HG03565 (cell line): Measurements from ENCODE around the gene ERCC8.
"Not testable (repeated sequence)": the region's sequence is repeated elsewhere in the genome, so short reads cannot be mapped to it uniquely, and the experiment has no call there.

Source experiments
- ATAC-seq: cut with Tn5 transposase; IDR thresholded peaks from one replicate; pipeline ENCODE4 v1.9.1; 2021; ENCODE audit warnings: mild to moderate bottlenecking, moderate library complexity; ENCODE audit not compliant: unreplicated experiment

The ERCC8 gene, protein sequence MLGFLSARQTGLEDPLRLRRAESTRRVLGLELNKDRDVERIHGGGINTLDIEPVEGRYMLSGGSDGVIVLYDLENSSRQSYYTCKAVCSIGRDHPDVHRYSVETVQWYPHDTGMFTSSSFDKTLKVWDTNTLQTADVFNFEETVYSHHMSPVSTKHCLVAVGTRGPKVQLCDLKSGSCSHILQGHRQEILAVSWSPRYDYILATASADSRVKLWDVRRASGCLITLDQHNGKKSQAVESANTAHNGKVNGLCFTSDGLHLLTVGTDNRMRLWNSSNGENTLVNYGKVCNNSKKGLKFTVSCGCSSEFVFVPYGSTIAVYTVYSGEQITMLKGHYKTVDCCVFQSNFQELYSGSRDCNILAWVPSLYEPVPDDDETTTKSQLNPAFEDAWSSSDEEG

DNA sequence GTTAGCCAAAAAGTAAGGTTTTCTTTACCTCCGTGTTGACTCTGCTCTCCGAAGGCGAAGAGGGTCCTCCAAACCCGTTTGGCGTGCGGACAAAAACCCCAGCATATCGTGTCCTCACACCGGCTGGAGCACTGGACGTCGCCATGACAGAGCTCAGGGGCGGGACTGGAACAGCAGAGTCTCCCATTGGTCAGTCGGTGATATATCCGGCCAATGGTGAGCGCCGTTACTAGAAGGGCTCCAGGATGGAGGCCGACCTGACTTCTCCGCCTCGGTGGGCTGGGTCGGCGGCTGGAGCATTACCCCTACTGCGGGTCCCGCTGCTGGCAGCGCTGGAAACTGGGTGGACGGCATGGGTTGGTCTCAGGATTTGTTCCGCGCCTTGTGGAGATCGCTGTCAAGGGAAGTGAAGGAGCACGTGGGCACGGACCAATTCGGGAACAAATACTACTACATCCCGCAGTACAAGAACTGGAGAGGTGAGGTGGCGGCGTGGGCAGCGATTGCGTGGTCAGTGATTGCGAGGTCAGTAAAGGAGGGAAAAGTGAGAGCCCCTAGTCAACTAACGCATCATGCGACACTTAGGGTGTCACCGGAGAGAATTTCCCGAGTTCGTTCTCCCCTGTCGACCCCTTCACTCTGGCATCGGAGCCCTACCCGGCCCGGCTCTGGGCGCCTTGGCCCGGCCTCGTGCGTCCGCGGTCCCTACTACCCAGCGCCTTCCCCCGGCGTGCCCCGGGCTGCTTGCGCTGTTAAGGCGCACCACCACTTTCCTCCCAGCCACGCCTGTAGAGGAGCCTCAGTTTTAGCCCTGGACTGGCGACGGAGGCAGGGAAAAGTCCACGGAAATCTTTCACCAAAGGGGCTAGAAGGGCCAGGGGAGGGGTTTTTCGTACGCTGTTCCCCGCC is at the start of gene ERCC8, which contains the start of gene NDUFAF2:
TSS of gene ERCC8 (minus strand) at position 167 of the 909 bp plus-strand sequence. CDS start at position 105, 62 bp downstream.
TSS of gene NDUFAF2 (plus strand) at position 302 of the 909 bp plus-strand sequence. CDS start at position 353, 51 bp downstream.
- peak; percentile 99 for ATAC-seq

DNA sequence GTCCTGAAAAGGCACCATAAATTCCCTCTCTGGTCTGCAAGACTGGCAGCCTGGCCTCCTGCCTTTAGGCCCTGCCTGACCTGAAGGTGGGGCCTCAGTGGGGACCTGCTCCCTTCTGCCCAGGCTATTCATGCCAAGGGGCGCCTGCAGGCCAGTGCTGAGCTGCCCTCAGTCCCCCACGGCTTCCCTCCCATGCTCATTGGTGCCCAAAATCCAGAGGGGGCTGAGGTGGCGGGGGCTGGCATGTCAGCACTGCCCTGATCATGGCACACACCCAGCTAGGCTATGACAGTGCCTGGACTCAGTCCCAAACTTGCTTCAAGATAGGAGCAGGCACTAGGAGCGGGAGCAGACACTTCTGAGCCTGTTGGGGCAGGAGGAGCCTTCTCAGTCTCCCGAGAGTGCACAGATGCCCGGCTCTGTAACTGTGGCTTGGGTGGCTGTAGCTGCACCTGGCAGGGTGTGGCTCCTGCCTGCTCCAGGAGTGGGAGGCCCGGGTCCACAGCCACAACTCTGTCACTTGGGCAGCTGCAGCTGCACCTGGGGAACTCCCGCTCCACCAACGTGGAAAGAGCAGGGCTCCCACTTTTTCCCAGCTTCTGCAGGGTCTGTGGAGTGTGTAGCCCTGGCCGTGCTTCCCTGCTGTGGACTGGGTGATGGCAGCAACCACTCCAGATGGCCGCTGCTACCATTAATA is 49.2 kb upstream of the ERCC8 start:
- no peak for ATAC-seq

DNA sequence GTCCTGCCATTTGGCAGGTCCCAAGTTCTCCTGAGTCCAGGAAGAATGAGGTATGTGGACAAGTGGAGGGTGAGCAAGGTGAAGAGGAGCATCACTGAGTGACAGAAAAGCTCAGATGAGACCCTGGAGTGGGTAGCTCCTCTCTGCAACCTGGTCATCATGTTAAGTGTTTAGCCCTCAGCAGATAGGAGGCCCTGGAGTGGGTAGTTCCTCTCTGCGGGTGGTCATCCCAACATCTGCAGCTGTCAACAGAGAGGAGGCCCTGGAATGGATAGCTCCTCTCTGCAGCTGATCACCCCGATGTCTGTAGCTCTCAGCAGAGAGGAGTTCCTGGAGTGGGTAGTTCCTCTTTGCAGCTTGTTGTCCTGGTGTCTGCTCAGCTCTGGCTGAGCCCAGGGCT is 48.6 kb upstream of the ERCC8 start:
- no peak for ATAC-seq

DNA sequence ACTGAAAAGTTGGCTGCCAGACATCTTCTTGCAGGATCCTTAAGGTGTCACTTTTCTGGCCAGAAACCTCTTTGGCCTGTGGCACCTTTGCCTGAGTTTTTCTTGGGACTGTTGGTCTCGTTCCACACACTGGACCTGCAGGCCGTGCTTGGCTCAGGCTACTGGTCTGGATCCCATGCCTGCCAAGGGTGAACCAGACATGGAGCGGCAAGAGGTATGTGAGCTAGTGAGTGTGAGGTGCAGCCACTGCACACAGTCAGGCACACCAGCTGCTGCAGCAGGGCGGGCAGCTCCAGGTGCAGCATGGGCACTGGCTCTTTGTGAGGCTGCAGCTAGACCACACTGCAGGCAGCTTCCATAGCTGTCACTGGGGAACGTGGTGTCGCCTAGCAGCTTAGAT is 48.0 kb upstream of the ERCC8 start:
- no peak for ATAC-seq

DNA sequence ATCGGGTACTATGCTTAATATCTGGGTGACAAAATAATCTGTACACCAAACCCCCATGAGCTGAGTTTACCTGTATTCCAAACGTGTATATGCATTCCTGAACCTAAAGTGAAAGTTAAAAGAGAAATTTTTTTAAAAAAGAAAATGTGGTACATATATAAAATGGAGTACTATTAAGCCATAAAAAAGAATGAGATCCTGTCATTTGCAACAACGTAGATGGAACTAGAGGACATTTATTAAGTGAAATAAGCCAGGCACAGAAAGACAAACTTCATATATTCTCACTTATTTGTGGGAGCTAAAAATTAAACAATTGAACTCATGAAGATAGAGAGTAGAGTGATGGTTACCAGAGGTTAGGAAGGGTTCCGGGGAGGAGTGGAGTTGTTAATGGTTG is 44.9 kb upstream of the ERCC8 start:
- no peak for ATAC-seq

DNA sequence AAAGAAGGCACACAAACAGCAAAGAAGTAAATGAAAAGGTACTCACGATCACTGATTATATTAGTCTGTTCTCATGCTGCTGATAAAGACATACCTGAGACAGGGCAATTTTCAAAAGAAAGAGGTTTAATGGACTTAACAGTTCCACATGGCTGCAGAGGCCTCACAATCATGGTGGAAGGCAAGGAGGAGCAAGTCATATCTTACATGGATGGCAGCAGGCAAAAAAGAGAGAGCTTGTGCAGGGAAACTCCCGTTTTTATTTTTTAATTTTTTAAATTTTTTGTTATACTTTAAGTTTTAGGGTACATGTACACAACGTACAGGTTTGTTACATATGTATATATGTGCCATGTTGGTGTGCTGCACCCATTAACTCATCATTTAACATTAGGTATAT is 37.3 kb upstream of the ERCC8 start:
- ATAC-seq: not testable (repeated sequence)

DNA sequence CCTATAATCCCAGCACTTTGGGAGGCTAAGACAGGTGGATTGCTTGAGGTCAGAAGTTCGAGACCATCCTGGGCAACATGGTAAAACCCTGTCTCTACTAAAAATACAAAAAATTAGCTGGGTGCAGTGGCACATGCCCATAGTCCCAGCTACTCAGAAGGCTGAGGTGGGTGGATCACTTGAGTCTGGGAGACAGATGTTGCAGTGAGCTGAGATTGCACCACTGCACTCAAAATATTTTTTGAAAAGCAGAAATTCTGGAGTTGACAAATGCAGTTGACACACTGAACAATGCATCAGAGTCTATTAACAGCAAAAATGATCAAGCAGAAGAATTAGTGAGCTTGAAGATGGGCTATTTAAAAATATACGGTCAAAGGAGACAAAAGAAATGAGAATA is 35.6 kb upstream of the ERCC8 start:
- no peak for ATAC-seq

DNA sequence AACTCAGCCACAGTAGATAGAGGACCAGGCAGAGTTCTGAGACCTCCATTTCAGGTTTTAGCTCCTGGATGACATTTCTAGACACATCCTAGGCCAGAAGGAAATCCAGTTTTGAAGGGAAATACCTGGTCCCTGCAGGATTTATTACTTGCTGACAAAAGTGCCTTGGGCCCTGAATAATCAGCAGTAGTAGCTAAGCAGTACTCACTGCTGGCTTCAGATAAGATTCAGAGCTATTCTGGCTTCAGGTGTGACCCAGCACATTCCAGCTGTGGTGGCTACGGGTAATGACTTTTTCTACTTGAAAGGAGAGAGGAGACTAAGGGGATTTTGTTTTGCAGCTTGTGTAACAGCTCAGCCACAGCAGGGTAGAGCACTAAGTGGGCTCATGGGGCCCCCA is 34.1 kb upstream of the ERCC8 start:
- ATAC-seq: no peak

DNA sequence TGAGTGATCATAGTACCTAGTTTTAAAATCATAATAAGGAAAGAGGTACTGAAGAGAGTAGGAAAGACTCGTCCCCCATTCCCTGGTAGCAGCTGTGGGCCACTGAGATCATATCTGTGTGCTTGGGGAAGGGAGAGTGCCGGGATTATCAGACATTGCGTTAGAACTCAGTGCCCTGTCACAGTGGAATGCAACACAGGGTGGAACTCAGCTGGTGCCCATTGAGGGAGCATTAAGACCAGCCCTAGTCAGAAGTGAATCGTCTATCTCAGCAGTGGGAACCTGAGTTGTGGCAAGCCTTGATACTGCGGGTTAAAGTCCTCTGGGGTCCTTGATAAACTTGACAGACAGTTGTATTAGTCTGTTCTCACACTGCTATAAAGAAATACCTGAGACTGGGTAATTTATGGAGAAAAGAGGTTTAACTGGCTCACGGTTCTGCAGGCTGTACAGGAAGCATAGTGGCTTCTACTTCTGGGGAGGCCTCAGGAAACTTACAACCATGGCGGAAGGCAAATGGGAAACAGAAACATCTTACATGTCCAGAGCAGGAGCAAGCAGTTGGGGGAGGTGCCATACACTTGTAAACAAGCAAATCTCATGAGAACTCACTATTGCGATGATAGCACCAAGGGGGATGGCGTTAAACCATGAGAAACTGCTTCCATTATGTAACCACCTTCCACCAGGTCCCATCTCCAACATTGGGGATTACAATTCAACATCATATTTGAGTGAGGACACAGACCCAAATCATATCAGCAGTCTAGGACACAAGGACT is 33.3 kb upstream of the ERCC8 start:
- no peak for ATAC-seq

DNA sequence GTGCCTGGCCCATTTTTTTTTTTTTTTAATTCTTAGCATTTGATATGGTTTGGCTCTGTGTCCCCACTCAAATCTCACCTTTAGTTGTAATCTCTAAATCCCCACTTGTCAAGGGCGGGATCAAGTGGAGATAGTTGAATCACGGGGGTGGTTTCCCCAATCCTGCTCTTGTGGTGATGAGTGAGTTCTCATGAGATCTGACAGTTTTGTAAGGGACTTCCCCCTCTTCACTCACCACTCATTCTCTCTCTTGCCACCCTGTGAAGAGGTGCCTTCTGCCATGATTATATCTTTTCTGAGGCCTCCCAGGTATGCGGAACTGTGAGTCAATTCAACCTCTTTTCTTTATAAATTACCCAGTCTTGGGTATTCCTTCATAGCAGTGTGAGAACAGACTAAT is 27.4 kb upstream of the ERCC8 start:
- ATAC-seq: no peak

DNA sequence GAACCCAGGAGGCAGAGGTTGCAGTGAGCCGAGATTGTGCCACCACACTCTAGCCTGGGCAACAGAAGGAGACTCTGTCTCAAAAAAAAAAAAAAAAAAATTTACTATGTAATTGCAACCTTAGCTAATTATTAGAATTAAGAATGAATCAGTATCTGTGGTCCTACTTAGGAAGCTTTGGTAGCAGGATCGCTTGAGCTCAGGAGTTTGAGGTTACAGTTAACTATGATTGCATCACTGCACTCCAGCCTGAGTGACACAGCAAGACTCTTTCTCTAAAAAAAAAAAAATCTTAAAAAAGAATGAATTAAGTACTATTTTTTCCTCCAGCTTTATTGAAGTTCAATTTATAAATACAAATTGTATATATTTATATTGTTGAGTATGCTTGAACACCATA is 16.8 kb upstream of the ERCC8 start:
- ATAC-seq: no peak

DNA sequence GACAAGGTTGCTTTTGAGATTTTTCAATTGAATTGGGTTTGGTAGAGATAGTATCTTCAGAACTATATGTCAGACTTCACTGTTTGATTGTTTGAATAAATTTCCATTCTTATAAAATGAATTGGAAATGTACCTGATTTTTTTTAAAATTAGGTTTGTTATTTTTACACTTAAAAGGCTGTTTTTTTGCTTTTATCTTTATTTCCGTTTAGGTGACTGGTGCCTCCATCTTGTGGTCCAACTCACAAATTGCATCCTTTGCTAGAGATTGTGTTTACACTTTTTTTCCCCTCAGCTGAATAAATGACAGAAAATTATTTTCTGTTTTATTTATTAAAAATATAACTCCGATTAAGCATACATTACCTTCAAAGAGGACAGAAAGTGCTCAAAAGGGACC is 15.7 kb upstream of the ERCC8 start:
- no peak for ATAC-seq

DNA sequence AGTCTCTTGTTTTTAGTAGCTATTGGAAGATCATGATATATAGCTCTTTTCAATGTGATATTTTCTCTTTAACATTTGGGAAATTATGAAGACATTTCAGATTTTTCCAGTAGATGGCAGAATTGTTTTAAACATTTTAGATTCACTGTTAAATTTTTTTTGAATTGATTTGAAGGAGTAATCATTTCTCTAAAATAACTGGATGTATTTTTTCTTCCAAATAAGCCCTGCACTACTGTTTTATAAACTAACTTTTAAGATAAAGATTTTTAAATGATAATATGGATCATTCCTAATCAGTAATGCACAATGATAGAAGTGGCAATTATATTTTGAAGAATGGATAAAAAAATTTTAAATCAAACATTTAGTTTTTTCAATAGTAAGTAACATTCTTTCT is 14.3 kb upstream of the ERCC8 start:
- no peak for ATAC-seq

DNA sequence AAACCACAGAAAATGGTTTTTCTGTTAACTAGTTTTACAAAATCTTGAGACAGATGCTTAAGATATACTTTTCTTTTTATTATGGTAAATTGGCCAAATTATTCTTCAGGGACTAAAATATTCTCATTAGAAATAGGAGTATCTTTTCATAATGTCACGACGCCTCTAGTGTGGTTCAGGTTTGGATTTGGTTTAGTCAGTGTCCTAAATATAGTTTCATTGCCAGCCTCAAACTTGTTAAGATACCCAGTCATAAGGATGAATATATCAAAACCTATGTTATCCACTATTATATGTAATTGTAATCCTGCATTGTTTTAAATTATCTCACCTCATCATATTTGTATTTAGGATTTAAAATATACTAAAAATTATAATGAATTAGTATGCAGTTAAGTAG is 13.8 kb upstream of the ERCC8 start:
- no peak for ATAC-seq

DNA sequence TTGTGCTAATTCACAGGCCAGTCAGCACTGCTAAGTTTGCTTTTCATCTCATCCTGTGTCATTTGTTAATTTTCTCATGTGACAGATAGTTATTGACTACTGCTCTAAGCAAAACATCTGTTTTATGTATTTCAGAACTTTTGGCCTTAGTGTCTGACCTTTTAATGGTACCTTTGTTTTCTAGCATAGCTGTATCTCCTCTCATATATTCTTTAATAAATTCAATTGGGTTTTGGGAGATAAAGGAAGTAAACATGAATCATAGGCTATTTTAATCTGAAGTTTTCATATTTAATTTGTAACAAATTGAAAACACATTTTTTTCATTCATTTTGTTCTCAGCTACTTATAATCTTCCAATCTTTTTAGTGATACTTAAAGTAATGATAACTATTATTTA is 13.2 kb upstream of the ERCC8 start:
- ATAC-seq: no peak

DNA sequence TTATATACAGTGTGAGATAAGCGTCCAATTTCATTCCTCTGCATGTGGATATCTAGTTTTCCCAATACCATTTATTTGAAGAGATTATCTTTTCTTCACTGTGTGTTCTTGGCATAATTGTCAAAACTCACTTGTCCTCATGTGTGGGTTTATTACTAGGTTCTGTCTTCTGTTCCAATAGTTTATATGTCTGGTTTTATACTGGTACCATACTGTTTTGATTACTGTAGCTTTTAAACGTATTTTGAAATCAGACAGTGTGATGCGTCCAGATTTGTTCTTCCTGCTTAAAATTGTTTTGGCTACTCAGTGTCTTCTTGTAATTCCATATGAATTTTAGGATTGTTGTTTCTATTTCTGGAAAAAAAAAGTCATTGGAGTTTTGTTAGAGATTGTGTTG is 10.4 kb upstream of the ERCC8 start:
- ATAC-seq: no peak

DNA sequence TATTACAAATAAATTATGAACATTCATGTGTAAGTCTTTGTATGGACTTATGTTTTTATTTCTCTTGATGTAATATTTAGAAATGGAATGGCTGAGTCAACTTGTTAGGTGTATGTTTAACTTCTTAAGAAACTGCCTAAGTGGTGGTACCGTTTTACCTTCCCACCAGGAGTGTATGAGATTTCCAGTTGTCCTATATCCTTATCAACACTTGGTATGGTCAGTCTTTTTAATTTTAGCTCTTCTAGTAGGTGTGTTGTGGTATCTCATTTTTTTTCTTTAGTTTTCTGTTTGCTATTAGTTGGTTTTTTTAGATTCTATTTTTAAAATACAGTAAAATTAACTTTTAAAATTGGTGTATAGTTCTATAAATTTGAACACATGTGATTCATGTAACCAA is 3.9 kb upstream of the ERCC8 start:
- ATAC-seq: no peak

DNA sequence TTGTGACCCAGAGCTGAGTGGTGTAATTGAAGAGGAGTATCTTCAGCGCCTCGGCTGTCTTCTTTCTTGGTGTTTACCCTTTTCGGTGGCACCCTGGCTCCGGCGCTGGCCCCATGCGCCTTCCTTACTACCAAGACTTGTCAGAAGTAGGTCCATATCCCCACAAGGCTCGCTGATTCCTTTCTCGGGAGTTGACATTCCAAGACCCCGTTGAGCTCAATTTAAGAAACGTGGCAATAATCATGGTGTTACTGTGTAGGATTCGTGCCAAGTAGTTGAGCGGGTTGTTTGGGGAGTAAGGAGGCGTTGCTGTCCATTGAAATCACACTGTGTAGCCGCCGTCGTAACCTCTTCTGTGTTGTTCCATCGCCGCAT is 930 bp upstream of the ERCC8 start:
- ATAC-seq: peak; percentile 8

DNA sequence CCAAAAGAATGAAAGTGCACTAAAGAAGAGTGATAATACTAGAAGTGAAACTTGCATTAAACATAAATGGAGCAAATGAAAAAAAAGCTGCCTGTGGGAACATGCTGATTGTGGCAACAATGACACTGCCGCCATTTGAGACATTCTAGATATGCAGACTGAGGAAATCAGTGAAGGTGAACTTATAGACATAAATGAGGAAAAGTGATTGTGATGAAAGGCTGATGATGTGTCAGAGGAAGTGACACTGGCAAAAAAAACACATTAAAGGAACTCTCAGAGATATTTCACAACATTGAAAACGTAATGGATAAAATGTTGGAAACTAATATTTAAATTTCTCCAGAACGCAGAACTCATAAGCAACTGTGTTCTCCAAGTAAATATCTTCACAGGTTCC is 1.2 kb downstream of the ERCC8 start:
- ATAC-seq: no peak

DNA sequence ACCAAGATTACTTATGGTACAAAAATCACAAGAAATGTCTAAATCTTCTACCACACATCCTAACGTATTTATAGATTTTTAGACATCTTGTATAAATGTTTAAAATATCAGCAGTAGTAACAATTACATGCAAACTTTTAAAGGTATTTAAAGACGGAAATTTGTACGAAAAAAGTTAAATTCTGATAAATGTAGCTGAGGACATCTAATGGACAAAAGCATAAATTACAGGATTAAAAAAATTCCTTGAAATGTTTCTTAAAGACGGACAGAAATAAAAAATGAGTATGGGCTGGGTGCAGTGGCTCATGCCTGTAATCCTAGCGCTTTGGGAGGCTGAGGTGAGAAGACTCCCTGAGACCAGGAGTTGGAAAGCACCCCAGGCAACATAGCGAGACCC is 15.8 kb downstream of the ERCC8 start:
- ATAC-seq: no peak

DNA sequence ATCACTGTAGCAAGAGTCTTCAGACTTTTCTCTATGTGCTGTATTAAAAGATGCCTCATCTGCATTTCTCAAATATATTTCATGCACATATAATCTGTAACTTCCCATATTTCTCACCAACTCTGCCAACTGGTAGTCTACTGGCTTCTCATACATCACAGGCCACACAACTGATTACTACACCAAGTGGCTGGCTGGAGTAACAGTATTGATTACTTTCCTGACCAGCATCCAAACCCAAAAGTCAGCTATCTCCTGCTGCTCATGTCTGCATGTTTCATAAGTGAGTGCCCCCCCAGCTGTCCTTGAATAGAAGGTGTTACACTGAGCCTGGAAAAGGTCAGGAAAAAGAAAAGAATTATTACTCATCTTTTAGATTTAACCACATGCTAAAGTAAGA is 17.4 kb downstream of the ERCC8 start:
- ATAC-seq: no peak
